WERI-Rb-1 (cell line): ENCODE measurements around the gene ARHGEF10L.

Source experiments
- DNase-seq: peaks from one replicate; pipeline ENCODE4 v3.0.0-alpha.2; 2020
- H3K27ac ChIP-seq: fragments of 250-450 bp; sonication (Bioruptor Pico); 2 replicates; pipeline ENCODE4 v1.5.1; 2020; ENCODE audit warnings: mild to moderate bottlenecking, moderate library complexity
- H3K27me3 ChIP-seq: fragments of 250-450 bp; sonication (Bioruptor Pico); 2 replicates; pipeline ENCODE4 v1.5.1; 2021; ENCODE audit warnings: mild to moderate bottlenecking, low read depth, moderate library complexity; ENCODE audit not compliant: insufficient read depth, severe bottlenecking
- H3K36me3 ChIP-seq: fragments of 250-450 bp; sonication (Bioruptor Pico); 2 replicates; pipeline ENCODE4 v1.5.1; 2020; ENCODE audit warnings: mild to moderate bottlenecking, moderate library complexity
- H3K4me3 ChIP-seq: 2 replicates; pipeline ENCODE4 v1.5.1; 2011; ENCODE audit warnings: low read depth, mild to moderate bottlenecking, control low read depth, low read length
- H3K9me3 ChIP-seq: fragments of 250-450 bp; sonication (Bioruptor Pico); 2 replicates; pipeline ENCODE4 v1.5.1; 2021; ENCODE audit warnings: mild to moderate bottlenecking, moderate library complexity; ENCODE audit not compliant: severe bottlenecking
- TF ChIP-seq, protein P1 (sequence below): IDR thresholded peaks from 2 replicates; pipeline ENCODE4 v1.5.1; 2011; ENCODE audit warnings: low read depth, mild to moderate bottlenecking, control low read depth, inconsistent platforms, low read length

Gene ARHGEF10L

DNA sequence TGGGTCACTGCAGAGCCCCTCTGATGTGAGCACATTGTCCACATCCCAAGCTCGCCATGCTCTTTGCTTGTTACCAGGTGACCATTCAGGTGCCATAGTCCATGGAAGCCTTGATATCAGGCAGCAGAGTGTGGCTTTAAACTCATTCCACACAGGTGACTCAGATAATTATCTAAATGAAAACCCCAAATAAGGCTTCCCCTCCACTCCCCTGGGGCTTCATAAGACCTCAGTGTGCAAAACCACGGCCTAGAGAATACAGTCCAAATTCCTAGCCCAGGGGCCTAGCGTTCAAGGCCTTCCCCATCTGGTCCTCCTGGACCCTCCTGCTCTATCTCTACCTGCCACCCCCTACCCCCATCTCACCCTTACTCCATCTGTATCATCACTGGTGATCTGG lies 97.1 kb downstream of the ARHGEF10L start:
- H3K27me3 ChIP-seq: no peaks in the 10 kb centered on the region
- no peak for DNase-seq
- TF ChIP-seq, protein P1, sequence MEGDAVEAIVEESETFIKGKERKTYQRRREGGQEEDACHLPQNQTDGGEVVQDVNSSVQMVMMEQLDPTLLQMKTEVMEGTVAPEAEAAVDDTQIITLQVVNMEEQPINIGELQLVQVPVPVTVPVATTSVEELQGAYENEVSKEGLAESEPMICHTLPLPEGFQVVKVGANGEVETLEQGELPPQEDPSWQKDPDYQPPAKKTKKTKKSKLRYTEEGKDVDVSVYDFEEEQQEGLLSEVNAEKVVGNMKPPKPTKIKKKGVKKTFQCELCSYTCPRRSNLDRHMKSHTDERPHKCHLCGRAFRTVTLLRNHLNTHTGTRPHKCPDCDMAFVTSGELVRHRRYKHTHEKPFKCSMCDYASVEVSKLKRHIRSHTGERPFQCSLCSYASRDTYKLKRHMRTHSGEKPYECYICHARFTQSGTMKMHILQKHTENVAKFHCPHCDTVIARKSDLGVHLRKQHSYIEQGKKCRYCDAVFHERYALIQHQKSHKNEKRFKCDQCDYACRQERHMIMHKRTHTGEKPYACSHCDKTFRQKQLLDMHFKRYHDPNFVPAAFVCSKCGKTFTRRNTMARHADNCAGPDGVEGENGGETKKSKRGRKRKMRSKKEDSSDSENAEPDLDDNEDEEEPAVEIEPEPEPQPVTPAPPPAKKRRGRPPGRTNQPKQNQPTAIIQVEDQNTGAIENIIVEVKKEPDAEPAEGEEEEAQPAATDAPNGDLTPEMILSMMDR: no peak
- H3K4me3 ChIP-seq: no peak overlapping the region
- peaks cover 60% of the 10 kb centered on the region for H3K36me3 ChIP-seq
- no peak overlapping the region for H3K27ac ChIP-seq
- H3K9me3 ChIP-seq: no peaks in the 10 kb centered on the region

DNA sequence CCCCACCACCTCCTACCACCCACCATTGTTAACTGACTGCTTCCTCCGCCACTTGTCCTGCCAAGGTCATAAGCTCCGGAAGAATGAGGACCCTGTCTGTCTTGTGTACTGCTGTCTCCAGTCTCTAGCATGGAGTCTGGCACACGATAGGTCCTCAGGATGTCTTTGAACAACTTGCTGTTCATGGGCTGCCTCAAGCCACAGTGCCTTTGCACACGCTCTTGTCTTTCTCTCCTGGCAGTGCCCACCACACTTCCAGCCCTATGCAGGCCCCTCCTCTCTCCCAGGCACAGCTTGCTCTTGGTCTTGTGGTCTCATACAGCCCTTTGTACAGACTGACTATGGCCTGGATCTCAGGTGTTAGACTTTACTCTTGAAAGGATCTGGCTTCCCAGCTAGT lies 97.6 kb downstream of the ARHGEF10L start:
- Histone ChIP-seq H3K4me3 (no peak overlapping the region), H3K27ac (no peak overlapping the region), H3K9me3 (no peaks in the 10 kb centered on the region), H3K27me3 (no peaks in the 10 kb centered on the region), H3K36me3 (peaks cover 59% of the 10 kb centered on the region)
- TF ChIP-seq, protein P1: no peak
- DNase-seq: no peak

DNA sequence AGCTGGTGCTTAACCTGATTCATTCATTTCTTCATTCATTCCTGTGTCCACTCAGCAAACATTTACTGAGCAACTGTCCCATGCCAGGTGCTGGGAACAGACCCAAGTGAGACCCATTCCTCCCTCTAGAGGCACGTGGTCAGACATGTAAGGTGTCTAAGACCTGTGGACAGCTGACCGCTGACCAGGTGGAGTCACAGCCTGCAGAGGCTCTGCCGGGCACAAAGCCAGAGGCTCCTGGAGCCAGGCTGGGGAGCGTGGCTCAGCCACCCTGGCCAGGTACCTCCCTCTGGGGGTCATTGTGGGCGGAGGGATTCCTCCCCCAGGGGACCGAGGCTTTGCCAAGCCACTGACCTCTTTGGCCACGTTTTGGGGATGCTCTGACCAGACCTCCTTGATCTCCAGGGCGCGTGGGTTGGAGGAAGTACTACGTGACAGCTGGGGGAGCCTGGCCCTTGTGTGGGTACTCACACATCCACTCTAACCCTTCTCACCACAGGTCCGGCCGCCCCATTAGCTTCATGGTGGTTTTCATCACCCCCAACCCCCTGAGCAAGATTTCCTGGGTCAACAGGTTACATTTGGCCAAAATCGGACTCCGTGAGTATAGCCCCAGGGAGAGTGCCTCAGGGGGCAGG lies 100.3 kb downstream of the ARHGEF10L start:
- Histone ChIP-seq H3K27ac (no peak overlapping the region), H3K36me3 (peaks cover 44% of the 10 kb centered on the region), H3K9me3 (no peaks in the 10 kb centered on the region), H3K4me3 (no peak overlapping the region), H3K27me3 (no peaks in the 10 kb centered on the region)
- TF ChIP-seq, protein P1: no peak
- DNase-seq: no peak

DNA sequence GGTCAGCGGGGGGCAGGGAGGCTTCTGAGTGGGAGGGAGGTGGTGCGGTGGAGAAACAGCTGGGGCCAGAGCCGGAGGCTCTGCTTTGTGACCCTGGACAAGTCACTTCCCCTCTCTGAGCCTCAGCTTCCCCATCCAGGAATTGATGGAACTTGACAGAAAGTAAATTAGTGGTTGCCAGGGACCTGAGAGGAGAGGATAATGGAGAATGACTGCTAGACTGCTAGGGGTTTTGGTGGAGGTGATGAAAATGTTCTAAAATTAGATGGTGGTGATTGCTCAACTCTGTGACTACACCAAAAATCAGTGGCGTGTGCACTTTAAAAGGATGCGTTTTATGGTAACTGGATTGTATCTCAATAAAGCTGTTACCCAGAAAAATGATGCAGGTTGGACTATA lies 100.9 kb downstream of the ARHGEF10L start:
- Histone ChIP-seq H3K4me3 (no peak overlapping the region), H3K9me3 (no peaks in the 10 kb centered on the region), H3K27me3 (no peaks in the 10 kb centered on the region), H3K27ac (no peak overlapping the region), H3K36me3 (peaks cover 39% of the 10 kb centered on the region)
- TF ChIP-seq, protein P1: no peak
- DNase-seq: no peak

DNA sequence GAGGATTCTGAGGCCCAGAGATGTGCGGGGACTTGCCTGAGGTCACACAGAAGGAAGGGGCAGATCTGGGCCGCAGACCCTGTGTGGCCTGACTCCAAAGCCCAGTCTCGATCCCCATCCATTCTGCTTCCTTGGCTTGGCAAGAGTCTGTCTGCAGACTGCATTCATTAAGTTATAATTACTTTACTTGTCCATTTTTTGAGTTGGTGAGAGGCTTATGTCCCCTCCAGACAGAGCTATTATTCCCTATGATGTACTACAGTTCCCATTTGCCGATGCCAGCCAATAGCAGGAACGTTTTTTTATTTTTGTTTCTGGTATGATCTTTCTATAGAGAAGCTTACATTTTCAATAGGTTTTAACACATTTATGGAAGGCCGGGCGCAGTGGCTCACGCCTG lies 101.5 kb downstream of the ARHGEF10L start:
- no peak for DNase-seq
- Histone ChIP-seq H3K9me3 (no peaks in the 10 kb centered on the region), H3K27ac (no peak overlapping the region), H3K4me3 (no peak overlapping the region), H3K27me3 (no peaks in the 10 kb centered on the region), H3K36me3 (peaks cover 36% of the 10 kb centered on the region)
- TF ChIP-seq, protein P1: no peak

DNA sequence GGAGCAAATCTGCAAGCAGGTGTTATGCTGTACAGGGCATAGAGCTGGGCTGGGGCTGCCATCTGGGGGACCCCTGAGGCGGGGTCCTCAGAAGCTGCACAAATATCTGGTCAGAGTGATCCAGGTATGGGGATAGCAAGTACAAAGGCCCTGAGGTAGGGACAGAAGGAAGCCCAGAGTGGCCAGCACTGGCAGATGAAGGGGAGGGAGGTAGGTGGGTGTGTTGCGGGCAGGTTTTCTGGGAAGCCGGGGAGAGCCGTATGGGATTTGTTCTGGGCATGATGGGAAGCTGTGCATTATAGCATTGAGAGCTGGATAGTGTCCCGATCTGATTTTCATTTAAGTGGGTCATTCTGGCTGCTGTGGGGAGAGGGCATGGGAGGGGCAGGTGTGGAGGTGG lies 102.7 kb downstream of the ARHGEF10L start:
- Histone ChIP-seq H3K4me3 (no peak overlapping the region), H3K27ac (no peak overlapping the region), H3K27me3 (no peaks in the 10 kb centered on the region), H3K9me3 (no peaks in the 10 kb centered on the region), H3K36me3 (peaks cover 30% of the 10 kb centered on the region)
- TF ChIP-seq, protein P1: no peak
- no peak for DNase-seq
